IMR-90 (cell line): ENCODE measurements around the gene STKLD1. TPM values are rescaled to one million over a fixed set of nuclear protein-coding genes. Genes with fewer than 3 reads are reported as not detected.

ENCODE experiments used
- ATAC-seq: fragments of 200-7000 bp; cut with Tn5 transposase; 2 replicates; pipeline ENCODE4 v1.9.1; 2020; ENCODE audit warnings: low read depth, mild to moderate bottlenecking, moderate library complexity
- BruUV-seq: library from RNA; stranded (reverse); fragments of 400-500 nt; replicated peaks from 2 replicates; lab custom pipeline; 2021; lab: Mats Ljungman, UMichigan
- CTCF ChIA-PET: fragments of 300-600 bp; formaldehyde crosslinking; extraction: SDS; loops from one replicate; lab custom pipeline; 2021; ENCODE audit warnings: antibody characterized with exemption; lab: Yijun Ruan, JAX
- POLR2A ChIA-PET: fragments of 300-600 bp; sonication (Branson Sonifier 250); formaldehyde crosslinking; loops from one replicate; lab custom pipeline; 2022; ENCODE audit warnings: antibody characterized with exemption; ENCODE audit not compliant: unreplicated experiment; lab: Charles Lee
- DNase-seq: peaks from one replicate; pipeline ENCODE4 v3.0.0; 2013
- H2AFZ ChIP-seq: replicated peaks from 2 replicates; pipeline ENCODE3; 2013; ENCODE audit warnings: low read length, mild to moderate bottlenecking; ENCODE audit not compliant: poor library complexity
- H2AK5ac ChIP-seq: 2 replicates; pipeline ENCODE4 v1.6.1; 2013; ENCODE audit warnings: low read depth, low read length, inconsistent platforms
- H2AK9ac ChIP-seq: replicated peaks from 2 replicates; pipeline ENCODE3; 2013; ENCODE audit warnings: mild to moderate bottlenecking, low read depth, low read length, moderate library complexity; ENCODE audit not compliant: poor library complexity
- H2BK120ac ChIP-seq: 2 replicates; pipeline ENCODE4 v1.6.1; 2013; ENCODE audit warnings: low read depth, low read length, inconsistent platforms
- H2BK15ac ChIP-seq: 3 replicates; pipeline ENCODE4 v1.6.1; 2013; ENCODE audit warnings: low read depth, low read length, inconsistent platforms
- H2BK20ac ChIP-seq: 2 replicates; pipeline ENCODE4 v1.6.1; 2013; ENCODE audit warnings: low read depth, mild to moderate bottlenecking, inconsistent platforms, low read length, moderate library complexity
- H2BK5ac ChIP-seq: 2 replicates; pipeline ENCODE4 v1.6.1; 2013; ENCODE audit warnings: mild to moderate bottlenecking, low read depth, low read length, inconsistent platforms; ENCODE audit not compliant: poor library complexity, severe bottlenecking
- H3K14ac ChIP-seq: replicated peaks from 2 replicates; pipeline ENCODE4 v1.6.1; 2013; ENCODE audit warnings: low read depth, low read length, inconsistent platforms
- H3K18ac ChIP-seq: 2 replicates; pipeline ENCODE4 v1.6.1; 2013; ENCODE audit warnings: low read depth, low read length, control low read depth
- H3K23ac ChIP-seq: 2 replicates; pipeline ENCODE4 v1.6.1; 2013; ENCODE audit warnings: low read depth, low read length, inconsistent platforms
- H3K27ac ChIP-seq: 2 replicates; pipeline ENCODE4 v1.5.1; 2013; ENCODE audit warnings: mild to moderate bottlenecking, control low read depth, low read length; ENCODE audit not compliant: insufficient read depth
- H3K27me3 ChIP-seq: 2 replicates; pipeline ENCODE4 v1.6.1; 2013; ENCODE audit warnings: low read length; ENCODE audit not compliant: control insufficient read depth, insufficient read depth
- H3K36me3 ChIP-seq: 2 replicates; pipeline ENCODE4 v1.6.1; 2013; ENCODE audit warnings: low read length, mixed read lengths; ENCODE audit not compliant: control insufficient read depth, insufficient read depth
- H3K4ac ChIP-seq: 2 replicates; pipeline ENCODE4 v1.6.1; 2013; ENCODE audit warnings: low read depth, low read length, inconsistent platforms
- H3K4me1 ChIP-seq: 2 replicates; pipeline ENCODE4 v1.6.1; 2013; ENCODE audit warnings: low read length, mixed read lengths; ENCODE audit not compliant: control insufficient read depth, insufficient read depth
- H3K4me2 ChIP-seq: 2 replicates; pipeline ENCODE4 v1.6.1; 2013; ENCODE audit warnings: low read depth, mild to moderate bottlenecking, control low read depth, low read length, moderate library complexity
- H3K4me3 ChIP-seq: 2 replicates; pipeline ENCODE4 v1.5.1; 2013; ENCODE audit warnings: low read depth, mild to moderate bottlenecking, control low read depth, low read length, moderate library complexity; ENCODE audit not compliant: insufficient read depth
- H3K56ac ChIP-seq: 2 replicates; pipeline ENCODE4 v1.6.1; 2013; ENCODE audit warnings: low read length, inconsistent platforms; ENCODE audit not compliant: insufficient read depth; ENCODE audit errors: extremely low read depth
- H3K79me1 ChIP-seq, 2 experiments: 2 replicates each; pipeline ENCODE4 v1.6.1; 2013; ENCODE audit warnings: low read length in 2 of 2, inconsistent platforms in 1 of 2, low read depth in 1 of 2
- H3K9ac ChIP-seq: 2 replicates; pipeline ENCODE4 v1.6.1; 2013; ENCODE audit warnings: low read depth, low read length, control low read depth
- H3K9me1 ChIP-seq: 2 replicates; pipeline ENCODE4 v1.6.1; 2013; ENCODE audit warnings: low read length, inconsistent platforms; ENCODE audit not compliant: insufficient read depth
- H3K9me3 ChIP-seq: 2 replicates; pipeline ENCODE4 v1.6.1; 2013; ENCODE audit warnings: low read length; ENCODE audit not compliant: control insufficient read depth, insufficient read depth
- H4K20me1 ChIP-seq: 2 replicates; pipeline ENCODE4 v1.6.1; 2013; ENCODE audit warnings: low read length, inconsistent platforms; ENCODE audit not compliant: insufficient read depth
- H4K5ac ChIP-seq: 2 replicates; pipeline ENCODE4 v1.6.1; 2013; ENCODE audit warnings: mild to moderate bottlenecking, low read depth, low read length, control low read depth
- H4K8ac ChIP-seq, 2 experiments: 2 replicates each; pipeline ENCODE4 v1.6.1; 2013; ENCODE audit warnings: low read depth in 2 of 2, low read length in 2 of 2, control low read depth in 1 of 2, inconsistent platforms in 1 of 2
- H4K91ac ChIP-seq: 2 replicates; pipeline ENCODE4 v1.6.1; 2013; ENCODE audit warnings: low read depth, low read length, inconsistent platforms; ENCODE audit not compliant: insufficient read depth
- BHLHE40 ChIP-seq: fragments of 150-350 bp; IDR thresholded peaks from 2 replicates; pipeline ENCODE4 v1.6.1; 2016; ENCODE audit warnings: mild to moderate bottlenecking, low read depth, low read length
- CEBPB ChIP-seq: IDR thresholded peaks from 2 replicates; pipeline ENCODE4 v1.6.1; 2012; ENCODE audit warnings: low read depth, low read length, improper control_type of control experiment
- CHD1 ChIP-seq: IDR thresholded peaks from 2 replicates; pipeline ENCODE4 v1.6.1; 2012; ENCODE audit warnings: low read depth, low read length, improper control_type of control experiment
- ELK1 ChIP-seq: fragments of 150-350 bp; IDR thresholded peaks from 2 replicates; pipeline ENCODE4 v1.6.1; 2016; ENCODE audit warnings: low read depth, mild to moderate bottlenecking, low read length, moderate library complexity, borderline replicate concordance
- POLR2A ChIP-seq: IDR thresholded peaks from 2 replicates; pipeline ENCODE4 v1.6.1; 2012; ENCODE audit warnings: mild to moderate bottlenecking, low read depth, low read length
- RAD21 ChIP-seq: IDR thresholded peaks from 2 replicates; pipeline ENCODE4 v1.6.1; 2012; ENCODE audit warnings: low read length, improper control_type of control experiment
- RFX5 ChIP-seq: IDR thresholded peaks from 2 replicates; pipeline ENCODE4 v1.8.0; 2012; ENCODE audit warnings: low read depth, mild to moderate bottlenecking, low read length, moderate library complexity
- SMC3 ChIP-seq: fragments of 150-350 bp; IDR thresholded peaks from 2 replicates; pipeline ENCODE4 v1.6.1; 2016; ENCODE audit warnings: low read depth, mild to moderate bottlenecking, antibody characterized with exemption, low read length, moderate library complexity
- WGBS, 2 experiments: methylation state at CpG; one replicate each; pipeline versions ENCODE4 v1.1.5 to v1.1.7; 2013; ENCODE audit warnings: missing lambda C conversion rate in 2 of 2; ENCODE audit not compliant: insufficient read length in 1 of 2; ENCODE audit errors: extremely low coverage in 2 of 2; 5-methylcytosine and 5-hydroxymethylcytosine counted together
- dilution Hi-C: fragments of 300-500 bp; cut with HindIII; formaldehyde crosslinking; loops from one replicate; pipeline ENCODE4 v1.14.3; 2018; ENCODE audit warnings: low sequenced_read_pairs; ENCODE audit not compliant: unreplicated experiment
- in situ Hi-C: fragments of 300-500 bp; cut with MboI; formaldehyde crosslinking; loops from 3 replicates; pipeline ENCODE4 v1.14.3; 2019; ENCODE audit warnings: low sequenced_read_pairs, inconsistent platforms, mixed read lengths
- intact Hi-C: fragments of 100-400 bp; cut with micrococcal nuclease; formaldehyde crosslinking; loops from 2 replicates; pipeline ENCODE4 v1.10.0; 2022
- polyA plus RNA-seq, 3 experiments: library from polyadenylated mRNA; depleted of rRNA; stranded (reverse); fragments of >200 nt; gene quantifications; 2 replicates each; pipeline ENCODE4 v1.2.3, GENCODE V29; 2012; ENCODE audit warnings: low replicate concordance in 1 of 3
- total RNA-seq: library from RNA; depleted of rRNA; stranded (reverse); fragments of >200 nt; gene quantifications from 2 replicates; pipeline ENCODE4 v1.2.3, GENCODE V29; 2012
- TF ChIP-seq, protein P1 (sequence below): conservative IDR thresholded peaks from 2 replicates; pipeline ENCODE4 v1.5.1; 2012; ENCODE audit warnings: mild to moderate bottlenecking, low read depth, low read length, improper control_type of control experiment

The STKLD1 gene
- total and polyA plus RNA-seq, 2 of the 4 experiments (the other 2 are of a cell fraction), result 0.54 to 0.65 TPM

DNA sequence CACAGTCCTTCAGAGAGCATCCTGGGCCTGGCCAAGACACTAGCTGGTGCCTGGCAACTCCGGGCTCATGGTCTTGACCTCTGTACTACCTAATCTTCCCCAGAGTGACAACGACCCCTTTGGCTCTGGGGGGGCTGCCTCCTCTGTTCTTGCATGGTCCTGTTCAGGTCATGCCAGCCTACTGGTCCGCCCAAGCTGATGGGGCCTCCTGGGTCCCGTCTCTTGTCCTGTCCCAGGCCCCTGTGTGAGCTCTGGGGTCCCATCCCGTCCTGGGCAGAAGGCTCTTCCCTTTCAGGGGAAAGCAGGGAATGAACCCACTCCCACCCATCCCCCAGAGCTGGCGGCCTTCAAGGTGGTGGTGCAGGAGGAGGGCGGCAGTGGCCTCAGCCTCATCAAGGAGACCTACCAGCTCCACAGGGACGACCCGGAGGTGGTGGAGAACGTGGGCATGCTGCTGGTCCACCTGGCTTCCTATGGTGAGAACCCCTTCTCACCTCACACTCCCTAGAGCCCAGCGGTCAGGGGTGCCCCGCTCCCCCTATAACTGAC, 28.4 kb downstream of the STKLD1 start:
- H3K4me2 ChIP-seq, result no peak overlapping the region
- TF ChIP-seq SMC3 (no peak), POLR2A (no peak), CHD1 (no peak), ELK1 (no peak), CEBPB (no peak), RFX5 (no peak), RAD21 (no peak), BHLHE40 (no peak)
- TF ChIP-seq, protein P1, sequence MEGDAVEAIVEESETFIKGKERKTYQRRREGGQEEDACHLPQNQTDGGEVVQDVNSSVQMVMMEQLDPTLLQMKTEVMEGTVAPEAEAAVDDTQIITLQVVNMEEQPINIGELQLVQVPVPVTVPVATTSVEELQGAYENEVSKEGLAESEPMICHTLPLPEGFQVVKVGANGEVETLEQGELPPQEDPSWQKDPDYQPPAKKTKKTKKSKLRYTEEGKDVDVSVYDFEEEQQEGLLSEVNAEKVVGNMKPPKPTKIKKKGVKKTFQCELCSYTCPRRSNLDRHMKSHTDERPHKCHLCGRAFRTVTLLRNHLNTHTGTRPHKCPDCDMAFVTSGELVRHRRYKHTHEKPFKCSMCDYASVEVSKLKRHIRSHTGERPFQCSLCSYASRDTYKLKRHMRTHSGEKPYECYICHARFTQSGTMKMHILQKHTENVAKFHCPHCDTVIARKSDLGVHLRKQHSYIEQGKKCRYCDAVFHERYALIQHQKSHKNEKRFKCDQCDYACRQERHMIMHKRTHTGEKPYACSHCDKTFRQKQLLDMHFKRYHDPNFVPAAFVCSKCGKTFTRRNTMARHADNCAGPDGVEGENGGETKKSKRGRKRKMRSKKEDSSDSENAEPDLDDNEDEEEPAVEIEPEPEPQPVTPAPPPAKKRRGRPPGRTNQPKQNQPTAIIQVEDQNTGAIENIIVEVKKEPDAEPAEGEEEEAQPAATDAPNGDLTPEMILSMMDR, result no peak
- H3K4me1 ChIP-seq, result peaks cover 2% of the 10 kb centered on the region; the same call in 1 of the 2 replicates
- no peak overlapping the region for H4K5ac ChIP-seq
- no peak overlapping the region for H3K23ac ChIP-seq
- BruUV-seq, result no TSS peak
- 83% methylated on average over 2 of the region's 12 CpGs; no CpG with 5 or more reads in 1 of the 2 experiments for WGBS, 2 experiments
- peaks cover 0 to 22% of the 10 kb centered on the region in 2 experiments; a peak in 2 of 4 replicates for H3K79me1 ChIP-seq
- H3K4ac ChIP-seq, result no peak overlapping the region
- peaks cover 17% of the 10 kb centered on the region; the same call in 1 of the 2 replicates for H4K20me1 ChIP-seq
- no peak overlapping the region for H3K4me3 ChIP-seq
- DNase-seq (no peak), ATAC-seq (no peak)
- no peak overlapping the region for H2AFZ ChIP-seq
- H3K9ac ChIP-seq, result no peak overlapping the region
- H3K56ac ChIP-seq, result no peak overlapping the region
- no peak overlapping the region for H2BK20ac ChIP-seq
- H2BK5ac ChIP-seq, result no peak overlapping the region
- no peak overlapping the region for H3K18ac ChIP-seq
- no peak overlapping the region for H4K91ac ChIP-seq
- H3K27me3 ChIP-seq, result no peaks in the 10 kb centered on the region
- in situ Hi-C loops, result loop anchor here (10.0 kb wide), 2 partner anchors 80 to 320 kb away; no protein-coding TSS in a partner anchor
- intact Hi-C loops, result loop anchor here (5.0 kb wide), 1 partner anchor 588 kb away; the partner anchor contains the start of gene VAV2
- no peak overlapping the region for H2BK15ac ChIP-seq
- H2AK9ac ChIP-seq, result peak overlapping the region; percentile 40
- H2AK5ac ChIP-seq, result no peak overlapping the region
- H3K9me1 ChIP-seq, result 0 out of 2 replicates have a peak, but pooled peaks cover 4% of the 10 kb centered on the region
- dilution Hi-C loops, result no loop called here
- no peak overlapping the region for H3K14ac ChIP-seq
- H4K8ac ChIP-seq, result no peak overlapping the region
- peaks cover 28% of the 10 kb centered on the region for H3K36me3 ChIP-seq
- H2BK120ac ChIP-seq, result no peak overlapping the region
- POLR2A ChIA-PET, result no interaction called here
- H3K27ac ChIP-seq, result no peak overlapping the region
- CTCF ChIA-PET, result no interaction called here
- H3K9me3 ChIP-seq, result no peaks in the 10 kb centered on the region
